GM21360 (cell line): Measurements from ENCODE around the gene LRRC26.
"Not testable (repeated sequence)": the region's sequence is repeated elsewhere in the genome, so short reads cannot be mapped to it uniquely, and the experiment has no call there.

Source experiments
- ATAC-seq: cut with Tn5 transposase; IDR thresholded peaks from one replicate; pipeline ENCODE4 v1.9.1; 2021; ENCODE audit warnings: mild to moderate bottlenecking, moderate library complexity; ENCODE audit not compliant: unreplicated experiment

LRRC26 gene

DNA sequence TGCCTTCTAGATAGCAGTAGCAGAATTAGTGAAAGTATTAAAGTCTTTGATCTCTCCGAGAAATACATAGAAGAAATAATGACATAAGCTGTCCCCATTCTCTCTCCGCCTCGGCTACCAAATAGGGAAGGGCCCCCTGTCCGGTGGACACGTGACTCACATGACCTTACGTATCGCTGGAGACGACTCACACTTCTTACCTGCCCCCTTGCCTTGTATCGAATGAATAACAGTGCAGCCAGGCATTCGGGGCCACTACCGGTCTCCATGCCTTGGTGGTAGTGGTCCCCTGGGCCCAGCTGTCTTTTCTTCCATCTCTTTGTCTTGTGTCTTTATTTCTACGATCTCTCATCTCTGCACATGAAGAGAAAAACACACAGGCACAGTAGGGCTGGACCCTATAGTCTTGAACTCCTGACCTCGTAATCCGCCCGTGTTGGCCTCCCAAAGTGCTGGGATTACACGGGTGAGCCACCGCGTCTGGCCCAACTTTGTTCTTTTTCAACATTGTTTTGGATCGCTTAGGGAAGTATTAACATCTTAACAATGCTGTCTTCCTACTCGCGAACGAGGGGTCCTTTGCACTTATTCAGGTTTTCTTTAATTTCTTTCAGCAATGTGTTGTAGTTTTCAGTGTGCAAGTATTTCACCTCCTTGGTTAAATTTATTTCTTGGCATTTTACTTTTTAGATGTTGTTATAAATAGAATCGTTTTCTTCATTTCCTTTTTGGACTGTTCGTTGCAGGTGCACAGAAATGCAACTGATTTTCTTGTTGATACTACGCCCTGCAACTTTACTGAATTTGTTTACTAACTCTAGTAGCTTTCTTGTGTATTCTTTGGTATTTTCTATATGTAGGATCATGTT is 47.7 kb downstream of the LRRC26 start:
- ATAC-seq: not testable (repeated sequence)
